OCI-LY1 (cell line): ENCODE results near the gene KAT6B.

Experiments used
- EZH2 ChIP-seq: fragments of 200-600 bp; sonication (generic), shearing (Covaris generic); IDR thresholded peaks from 2 replicates; pipeline ENCODE4 v1.8.0; 2017; ENCODE audit warnings: borderline replicate concordance, mixed run types, mild to moderate bottlenecking, antibody characterized with exemption, low read length, moderate library complexity, mixed read lengths
- TF ChIP-seq, protein P1 (sequence below): fragments of 200-600 bp; sonication (generic), shearing (Covaris generic); IDR thresholded peaks from 2 replicates; pipeline ENCODE4 v1.5.1; 2017; ENCODE audit warnings: mild to moderate bottlenecking, antibody characterized with exemption, low read length, moderate library complexity, mixed read lengths

DNA sequence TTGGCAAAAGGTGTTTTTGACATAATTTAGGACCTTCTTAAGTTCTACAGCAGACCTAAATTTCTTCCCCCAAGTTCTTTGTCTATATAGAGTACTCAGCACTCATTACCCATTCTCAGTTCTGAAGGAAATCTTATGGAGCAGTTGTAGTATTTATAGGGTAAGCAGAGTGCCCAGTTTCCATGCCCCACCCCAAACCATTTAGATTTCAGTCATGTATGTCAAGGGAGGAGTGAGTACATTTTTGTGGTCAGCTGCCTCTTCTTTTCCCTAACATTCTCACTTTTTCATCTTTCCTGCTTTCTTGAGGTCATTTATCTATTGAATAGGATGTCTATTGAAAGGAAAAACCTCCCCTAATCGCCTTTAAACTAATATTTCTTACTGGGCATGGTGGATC is 83.3 kb downstream of the KAT6B start:
- TF ChIP-seq, protein P1, sequence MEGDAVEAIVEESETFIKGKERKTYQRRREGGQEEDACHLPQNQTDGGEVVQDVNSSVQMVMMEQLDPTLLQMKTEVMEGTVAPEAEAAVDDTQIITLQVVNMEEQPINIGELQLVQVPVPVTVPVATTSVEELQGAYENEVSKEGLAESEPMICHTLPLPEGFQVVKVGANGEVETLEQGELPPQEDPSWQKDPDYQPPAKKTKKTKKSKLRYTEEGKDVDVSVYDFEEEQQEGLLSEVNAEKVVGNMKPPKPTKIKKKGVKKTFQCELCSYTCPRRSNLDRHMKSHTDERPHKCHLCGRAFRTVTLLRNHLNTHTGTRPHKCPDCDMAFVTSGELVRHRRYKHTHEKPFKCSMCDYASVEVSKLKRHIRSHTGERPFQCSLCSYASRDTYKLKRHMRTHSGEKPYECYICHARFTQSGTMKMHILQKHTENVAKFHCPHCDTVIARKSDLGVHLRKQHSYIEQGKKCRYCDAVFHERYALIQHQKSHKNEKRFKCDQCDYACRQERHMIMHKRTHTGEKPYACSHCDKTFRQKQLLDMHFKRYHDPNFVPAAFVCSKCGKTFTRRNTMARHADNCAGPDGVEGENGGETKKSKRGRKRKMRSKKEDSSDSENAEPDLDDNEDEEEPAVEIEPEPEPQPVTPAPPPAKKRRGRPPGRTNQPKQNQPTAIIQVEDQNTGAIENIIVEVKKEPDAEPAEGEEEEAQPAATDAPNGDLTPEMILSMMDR = no peak
- TF ChIP-seq EZH2 = no peak
